A673 (cell line): Measurements from ENCODE around the gene IL15RA.

ENCODE experiments used
- CTCF ChIP-seq: fragments of 300-800, 200-600 bp; sonication (generic); conservative IDR thresholded peaks from 2 replicates; pipeline ENCODE4 v1.5.1; 2017; ENCODE audit warnings: low read depth, mild to moderate bottlenecking, antibody characterized with exemption, low read length, moderate library complexity, mixed read lengths
- EZH2 ChIP-seq: fragments of 200-600 bp; sonication (generic); IDR thresholded peaks from 2 replicates; pipeline ENCODE4 v1.6.1; 2017; ENCODE audit warnings: borderline replicate concordance, low read depth, mild to moderate bottlenecking, mixed read lengths, antibody characterized with exemption, low read length; ENCODE audit not compliant: poor library complexity, severe bottlenecking

- TF ChIP-seq EZH2 (no peak), CTCF (no peak)
These were observed 552 bp downstream of the IL15RA start for GRCh38 chr10:5976512-5977470.
